Gastroesophageal sphincter (tissue), 3 donors: ENCODE data around the gene EIF2AK2.

ENCODE experiments used
- POLR2AphosphoS5 ChIP-seq: sonication (generic); formaldehyde crosslinking; IDR thresholded peaks from one replicate; pipeline ENCODE4 v1.6.1; 2017; ENCODE audit warnings: antibody characterized with exemption
- TF ChIP-seq, protein P1 (sequence below), 4 experiments: fragments of 200-600 bp in 2 of 4; fragments of 450-650 bp in 2 of 4; sonication (generic) in 1 of 4; IDR thresholded peaks; one replicate each; pipeline ENCODE4 v1.5.1; 2017 to 2019; ENCODE audit warnings: antibody characterized with exemption in 4 of 4, mild to moderate bottlenecking in 2 of 4, moderate library complexity in 2 of 4

DNA sequence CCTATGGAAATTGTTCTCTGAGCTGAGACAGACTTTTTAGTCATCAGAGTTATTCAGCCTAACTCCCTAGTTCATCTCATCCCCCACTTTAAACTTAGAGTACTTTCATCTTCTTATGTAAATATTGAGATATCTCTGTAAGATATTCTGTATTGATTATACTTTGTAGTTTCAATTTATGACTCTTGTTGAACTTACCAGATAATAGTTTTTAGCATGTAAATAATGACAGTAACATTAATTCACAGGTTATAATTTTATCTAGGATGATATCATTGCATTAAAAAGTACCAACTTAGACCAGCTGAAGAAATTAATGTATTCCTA, 14.8 kb upstream of the EIF2AK2 start:
- no peak for TF ChIP-seq POLR2AphosphoS5
- TF ChIP-seq, protein P1, sequence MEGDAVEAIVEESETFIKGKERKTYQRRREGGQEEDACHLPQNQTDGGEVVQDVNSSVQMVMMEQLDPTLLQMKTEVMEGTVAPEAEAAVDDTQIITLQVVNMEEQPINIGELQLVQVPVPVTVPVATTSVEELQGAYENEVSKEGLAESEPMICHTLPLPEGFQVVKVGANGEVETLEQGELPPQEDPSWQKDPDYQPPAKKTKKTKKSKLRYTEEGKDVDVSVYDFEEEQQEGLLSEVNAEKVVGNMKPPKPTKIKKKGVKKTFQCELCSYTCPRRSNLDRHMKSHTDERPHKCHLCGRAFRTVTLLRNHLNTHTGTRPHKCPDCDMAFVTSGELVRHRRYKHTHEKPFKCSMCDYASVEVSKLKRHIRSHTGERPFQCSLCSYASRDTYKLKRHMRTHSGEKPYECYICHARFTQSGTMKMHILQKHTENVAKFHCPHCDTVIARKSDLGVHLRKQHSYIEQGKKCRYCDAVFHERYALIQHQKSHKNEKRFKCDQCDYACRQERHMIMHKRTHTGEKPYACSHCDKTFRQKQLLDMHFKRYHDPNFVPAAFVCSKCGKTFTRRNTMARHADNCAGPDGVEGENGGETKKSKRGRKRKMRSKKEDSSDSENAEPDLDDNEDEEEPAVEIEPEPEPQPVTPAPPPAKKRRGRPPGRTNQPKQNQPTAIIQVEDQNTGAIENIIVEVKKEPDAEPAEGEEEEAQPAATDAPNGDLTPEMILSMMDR (IDR thresholded peaks at IDR 0.05) = no peak
